Effector CD4-positive, alpha-beta T cell (primary cell): Measurements from ENCODE around the gene CHST10.
A peak's percentile ranks its signal among the peaks of the same experiment; 100 is the strongest.
"Not testable (repeated sequence)": the region's sequence is repeated elsewhere in the genome, so short reads cannot be mapped to it uniquely, and the experiment has no call there.

Source experiments
- DNase-seq: peaks from one replicate; pipeline ENCODE4 v3.0.0-alpha.2; 2020
- total RNA-seq: gene quantifications from one replicate; lab custom pipeline; 2026; lab: John Stamatoyannopoulos, UW

CHST10 gene
- total RNA-seq = 3.2 reads per million, percentile 12 among the genes with 10 or more reads in this experiment

DNA sequence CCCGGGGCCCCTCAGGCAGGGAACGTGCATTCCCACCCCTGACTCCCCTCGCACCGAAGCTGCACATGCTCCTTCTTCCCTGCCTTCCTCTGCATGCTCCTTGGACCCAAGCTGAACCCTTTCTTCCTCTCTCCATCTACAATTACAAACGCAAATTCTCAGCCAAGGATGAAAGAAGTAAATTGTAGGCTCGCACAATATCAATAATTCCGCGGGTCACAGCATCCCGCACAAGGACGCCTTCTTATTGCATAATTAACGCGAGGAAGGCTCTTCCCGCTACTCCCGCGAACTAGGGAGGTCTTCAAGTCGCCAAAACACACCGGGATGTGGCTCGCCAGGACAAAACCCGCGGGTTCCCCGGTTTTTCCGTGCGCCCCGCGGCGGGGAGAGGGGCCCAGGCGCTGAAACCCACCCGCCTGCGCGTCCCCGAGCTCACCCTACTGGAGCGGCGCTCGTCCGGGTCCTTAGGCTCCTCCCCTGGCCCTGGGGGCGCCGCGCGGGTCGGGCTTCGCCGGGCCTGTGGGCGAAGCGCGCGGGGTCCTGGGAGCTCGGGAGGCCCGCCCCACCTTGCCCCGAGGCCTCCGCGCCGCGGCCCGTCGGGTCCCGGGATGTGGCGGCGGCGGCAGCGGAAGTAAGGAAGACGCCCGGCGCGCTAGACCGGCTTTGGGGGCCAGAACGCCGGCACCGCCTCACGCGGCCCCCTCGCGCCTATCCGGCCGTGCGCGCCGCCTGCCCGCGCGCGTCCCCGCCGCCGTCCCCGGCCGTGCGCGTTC lies at the start of gene CHST10:
CHST10 (minus strand) TSS at position 734 of the 776 bp plus-strand sequence. CDS start 10,993 bp downstream, outside the sequence.
- peak; percentile 6 for DNase-seq

GRCh38 chr2:100460904-100461530 lies 43.5 kb upstream of the CHST10 start:
- no peak for DNase-seq

DNA sequence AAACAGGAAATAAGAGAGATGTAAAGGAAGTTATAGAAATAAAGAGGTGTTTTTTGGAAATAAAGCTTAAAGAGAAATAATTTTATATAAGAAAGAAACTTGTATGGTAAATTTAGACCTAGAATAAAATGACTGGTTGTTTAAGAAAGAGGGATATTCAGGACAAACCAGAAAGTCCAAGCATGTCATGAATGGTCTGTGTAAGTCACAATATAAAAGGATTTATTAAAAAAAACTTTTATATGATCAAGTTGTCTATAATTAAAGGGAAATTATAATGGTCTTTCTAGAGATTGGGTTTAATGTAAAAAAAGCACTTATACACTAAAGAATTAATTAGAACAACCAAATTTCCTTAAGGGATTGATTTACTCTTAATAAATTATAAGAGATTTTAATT lies 38.9 kb upstream of the CHST10 start:
- not testable (repeated sequence) for DNase-seq

DNA sequence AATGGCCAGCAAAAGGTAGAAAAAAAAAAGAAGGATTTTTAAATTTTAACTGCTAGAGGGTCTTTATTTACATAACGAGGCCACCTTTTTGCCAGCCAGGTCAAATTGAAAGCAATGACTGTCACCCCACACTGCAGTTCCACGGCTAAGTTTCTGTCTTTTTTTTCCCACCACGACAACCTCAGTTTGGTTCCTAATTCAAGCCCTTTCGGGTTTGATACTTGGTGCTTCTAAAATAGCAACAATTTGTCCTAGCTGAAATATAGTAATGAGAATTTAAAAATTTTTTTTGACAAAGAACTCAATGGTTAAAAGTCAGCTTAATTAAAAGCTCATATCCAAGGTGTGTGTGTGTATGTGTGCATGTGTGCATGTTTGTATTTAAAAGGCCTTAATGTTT lies 36.4 kb upstream of the CHST10 start:
- no peak for DNase-seq

DNA sequence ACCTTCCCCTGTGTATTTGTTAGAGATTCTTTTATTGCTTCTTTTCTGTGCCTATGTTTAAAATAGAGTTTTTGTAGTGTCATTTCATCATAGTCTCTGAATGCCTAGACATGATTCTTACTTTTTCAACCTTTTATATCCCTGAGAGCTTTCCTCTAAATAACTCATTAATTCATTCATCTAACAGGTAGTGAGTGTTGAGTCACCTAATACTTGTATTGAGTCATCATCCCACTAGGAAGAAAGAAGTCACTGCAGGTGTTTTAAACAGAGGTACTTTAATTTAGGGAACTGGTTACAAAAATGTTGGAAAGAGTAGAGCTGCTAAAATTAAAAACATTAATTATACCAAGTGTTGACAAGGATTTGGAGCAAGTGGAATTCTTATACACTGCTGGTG lies 34.3 kb upstream of the CHST10 start:
- DNase-seq = no peak

GRCh38 chr2:100451092-100451491 lies 33.6 kb upstream of the CHST10 start:
- no peak for DNase-seq

- DNase-seq = no peak
Measured at GRCh38 chr2:100446696-100447095, 29.2 kb upstream of the CHST10 start.

GRCh38 chr2:100437751-100438150 lies 20.3 kb upstream of the CHST10 start:
- no peak for DNase-seq

DNA sequence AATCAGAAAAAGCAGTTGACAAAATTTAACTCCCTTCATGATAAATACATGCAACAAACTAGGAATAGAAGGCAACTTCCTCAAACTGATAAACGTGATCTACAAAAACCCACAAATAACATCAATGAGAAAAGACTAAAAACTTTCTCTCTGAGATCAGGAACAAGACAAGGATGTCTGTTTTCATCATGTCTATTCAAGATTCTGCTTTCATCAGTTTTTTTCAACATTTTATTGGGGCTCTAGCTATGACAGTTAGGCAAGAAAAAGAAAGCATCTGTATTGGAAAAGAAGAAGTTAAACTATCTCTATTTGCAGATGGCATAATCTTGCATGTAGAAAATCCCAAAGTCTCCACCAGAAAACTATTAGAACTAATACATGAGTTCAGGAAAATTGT lies 12.3 kb upstream of the CHST10 start:
- no peak for DNase-seq

DNA sequence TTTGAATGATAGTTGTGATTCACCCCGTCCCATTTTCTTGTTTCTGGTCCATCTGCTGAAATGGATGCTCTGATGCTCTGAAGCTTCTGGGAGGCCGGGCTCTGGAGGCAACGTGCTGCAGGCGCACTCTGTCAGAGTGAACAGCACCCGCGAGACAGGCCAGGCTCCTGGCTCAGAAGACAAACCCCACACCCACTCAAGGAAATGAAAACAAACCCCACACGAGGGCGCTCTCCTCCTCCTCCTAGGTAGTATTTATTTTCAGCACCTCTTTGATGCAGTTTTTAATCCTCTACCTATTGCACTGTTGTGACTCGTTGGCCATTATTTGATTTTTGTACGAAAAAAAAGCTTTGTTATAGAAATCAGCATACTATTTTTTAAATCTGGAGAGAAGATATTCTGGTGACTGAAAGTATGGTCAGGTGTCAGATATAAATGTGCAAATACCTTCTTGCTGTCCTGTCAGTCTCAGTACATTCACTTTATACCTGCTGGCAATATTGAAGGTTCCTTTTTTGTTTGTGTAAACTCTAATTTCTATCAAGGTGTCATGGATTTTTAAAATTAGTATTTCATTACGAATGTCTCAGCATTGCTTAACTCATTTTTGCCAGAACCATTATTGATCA lies 10.3 kb upstream of the CHST10 start:
- DNase-seq = peak; percentile 33

DNA sequence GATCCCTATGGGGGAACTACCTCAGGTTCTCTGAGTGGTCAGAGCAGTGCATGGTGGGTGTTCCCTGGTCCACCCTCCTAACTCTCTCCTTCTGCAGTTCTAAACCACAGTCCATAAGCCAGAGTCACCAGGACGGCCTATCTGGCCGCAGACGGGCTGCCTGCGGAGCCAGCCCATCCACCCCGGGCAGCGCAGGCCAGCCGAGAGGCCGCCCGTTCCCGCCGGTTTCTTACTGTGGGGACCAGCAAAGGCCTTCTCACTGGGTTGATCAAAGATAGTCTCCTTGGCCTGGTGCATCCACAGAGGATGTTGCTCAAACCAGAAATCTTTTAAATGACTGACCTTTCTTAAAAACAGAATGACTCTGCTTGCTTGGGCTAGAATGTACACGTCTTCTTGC lies 9.6 kb upstream of the CHST10 start:
- no peak for DNase-seq

DNA sequence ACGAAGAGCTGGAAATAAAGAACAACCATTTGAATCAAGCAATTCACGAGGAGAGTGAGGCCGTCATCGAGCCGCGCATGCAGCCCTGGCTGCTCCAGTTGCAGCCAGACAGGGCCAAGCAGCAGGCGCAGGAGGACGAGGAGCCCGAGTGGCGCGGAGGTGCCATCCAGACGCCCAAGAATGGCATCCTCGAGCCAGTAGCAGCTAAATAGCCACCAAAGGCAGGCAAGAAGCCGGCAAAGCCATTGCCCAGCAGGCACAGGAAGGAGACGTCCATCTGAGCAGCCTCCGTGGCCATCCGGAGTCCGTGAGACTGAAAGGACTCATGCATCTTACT lies 8.9 kb upstream of the CHST10 start:
- no peak for DNase-seq

DNA sequence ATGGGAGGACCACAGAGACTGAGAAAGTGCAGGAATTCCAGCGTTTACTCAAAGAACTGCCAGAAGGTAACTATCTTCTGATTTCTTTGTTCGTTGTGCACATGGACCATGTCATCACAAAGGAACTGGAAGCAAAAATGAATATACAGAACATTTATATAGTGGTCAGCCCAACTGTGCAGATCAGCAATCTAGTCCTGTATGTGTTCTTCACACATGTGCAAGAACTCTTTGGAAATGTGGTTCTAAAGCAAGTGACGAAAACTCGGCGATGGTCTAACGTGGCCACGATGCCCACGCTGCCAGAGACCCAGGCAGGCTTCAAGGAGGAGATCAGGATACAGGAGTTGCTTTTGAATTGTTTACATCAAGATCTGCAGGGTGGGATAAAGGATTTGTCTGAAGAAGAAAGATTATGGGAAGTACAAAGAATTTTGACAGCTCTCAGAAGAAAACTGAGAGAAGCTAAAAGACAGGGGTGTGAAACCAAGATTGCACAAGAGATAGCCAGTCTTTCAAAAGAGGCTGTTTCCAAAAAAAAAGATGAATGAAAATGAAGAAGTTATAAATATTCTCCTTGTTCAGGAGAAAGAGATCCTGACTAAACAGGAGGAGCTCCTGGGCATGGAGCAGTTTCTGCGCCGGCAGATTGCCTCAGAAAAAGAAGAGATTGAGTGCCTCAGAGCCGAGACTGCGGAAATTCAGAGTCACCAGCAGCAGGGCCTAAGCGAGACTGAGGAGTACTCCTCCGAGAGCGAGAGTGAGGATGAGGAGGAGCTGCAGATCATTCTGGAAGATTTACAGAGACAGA lies 8.3 kb upstream of the CHST10 start:
- DNase-seq = no peak

DNA sequence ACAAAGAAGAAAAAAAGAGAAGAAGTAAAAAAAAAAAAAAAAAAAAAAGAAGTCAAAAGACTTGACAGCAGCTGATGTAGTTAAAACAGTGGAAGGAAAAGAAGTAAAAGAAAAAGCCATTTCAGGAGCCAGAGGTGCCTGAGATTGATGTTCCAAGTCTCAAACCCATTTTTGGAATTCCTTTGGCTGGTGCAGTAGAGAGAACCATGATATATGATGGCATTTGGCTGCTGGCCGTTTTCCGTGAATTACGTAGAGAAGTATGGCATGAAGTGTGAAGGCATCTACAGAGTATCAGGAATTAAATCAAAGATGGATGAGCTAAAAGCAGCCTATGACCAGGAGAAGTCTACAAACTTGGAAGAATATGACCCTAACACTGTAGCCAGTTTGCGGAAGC lies 7.6 kb upstream of the CHST10 start:
- DNase-seq = no peak

DNA sequence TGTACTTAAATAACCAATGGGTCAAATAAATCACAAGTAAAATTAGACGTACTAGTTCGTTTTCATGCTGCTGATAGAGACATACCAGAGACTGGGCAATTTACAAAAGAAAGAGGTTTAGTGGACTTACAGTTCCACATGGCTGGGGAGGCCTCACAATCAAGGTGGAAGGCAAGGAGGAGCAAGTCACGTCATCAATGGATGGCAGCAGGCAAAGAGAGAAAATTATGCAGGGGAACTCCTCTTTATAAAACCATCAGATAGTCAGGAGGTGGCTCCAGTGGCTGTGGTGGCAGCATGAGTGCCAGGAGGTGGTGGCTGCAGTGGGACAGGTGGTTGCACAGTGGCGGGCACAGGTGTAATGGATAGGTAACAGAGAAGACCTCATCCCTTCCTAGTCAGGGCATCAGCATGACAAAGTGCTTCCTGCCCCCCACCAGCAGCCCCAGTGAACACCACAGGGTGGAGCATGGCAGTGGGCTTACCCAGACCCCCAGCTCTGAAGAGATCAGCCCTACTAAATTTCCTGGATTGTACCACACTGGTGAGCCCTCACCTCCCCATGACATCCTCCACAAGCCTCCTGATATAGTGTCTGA lies 6.9 kb upstream of the CHST10 start:
- no peak for DNase-seq

DNA sequence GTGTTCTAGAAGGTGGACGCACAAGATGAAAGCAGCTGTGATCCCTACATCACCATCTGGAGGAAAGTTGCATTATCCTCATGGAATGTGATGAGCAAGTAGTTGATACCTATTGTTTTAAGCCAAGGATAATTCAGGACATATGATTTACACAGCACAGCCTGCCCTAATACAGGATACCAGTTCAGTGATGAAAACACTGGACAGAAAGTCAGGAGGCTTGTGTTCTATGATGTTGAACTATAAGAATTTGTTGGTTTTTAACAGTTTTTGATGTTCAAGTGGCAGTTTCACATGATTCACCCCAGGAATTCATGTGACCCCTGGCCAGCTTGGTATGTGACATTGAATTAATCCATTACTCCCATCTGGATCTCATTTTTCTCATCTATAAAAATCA lies 6.2 kb upstream of the CHST10 start:
- DNase-seq = no peak

- no peak for DNase-seq
Measured at GRCh38 chr2:100422320-100423055, 5.0 kb upstream of the CHST10 start.

DNA sequence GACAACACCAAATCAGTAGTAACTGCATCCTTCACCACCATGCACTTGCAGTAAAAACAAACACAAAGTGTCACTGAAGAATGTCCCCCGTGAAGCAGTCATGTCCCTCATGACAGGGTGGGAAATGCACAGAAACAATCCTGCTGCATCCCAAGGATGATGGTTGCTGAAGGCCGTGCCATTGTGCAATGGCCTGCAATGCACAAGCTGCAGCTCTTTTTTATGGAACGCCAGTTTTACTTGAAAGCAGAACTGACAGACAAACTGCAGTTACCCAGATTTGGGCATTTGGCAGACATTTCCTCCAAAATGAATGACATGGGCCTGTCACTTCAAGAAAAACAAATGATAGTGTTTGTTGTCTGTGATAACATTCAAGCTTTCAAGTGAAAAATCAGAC lies 2.4 kb upstream of the CHST10 start:
- DNase-seq = no peak

DNA sequence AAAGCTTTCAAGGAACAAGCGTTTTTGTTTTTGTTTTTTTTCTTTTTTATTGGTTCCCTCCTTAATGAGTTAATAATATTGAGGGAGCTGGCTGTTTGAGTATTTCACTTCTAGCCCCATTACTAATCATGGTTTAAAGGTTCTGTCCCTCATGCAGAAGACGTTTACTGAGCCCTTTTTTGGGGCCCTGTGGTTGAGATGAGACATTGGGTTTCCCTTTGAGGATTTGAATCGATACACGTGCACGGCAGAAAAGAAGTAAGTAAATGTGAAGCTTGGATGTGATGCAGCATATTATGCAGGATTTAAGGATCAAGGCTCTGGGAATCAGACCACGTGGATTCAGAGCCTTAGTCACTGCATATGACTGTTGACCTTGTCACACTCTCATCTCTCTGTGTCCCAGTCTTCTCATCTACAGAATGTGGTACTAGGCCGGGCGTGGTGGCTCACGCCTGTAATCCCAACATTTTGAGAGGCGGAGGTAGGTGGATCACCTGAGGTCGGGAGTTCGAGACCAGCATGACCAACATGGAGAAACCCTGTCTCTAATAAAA lies 1.0 kb upstream of the CHST10 start:
- DNase-seq = no peak

DNA sequence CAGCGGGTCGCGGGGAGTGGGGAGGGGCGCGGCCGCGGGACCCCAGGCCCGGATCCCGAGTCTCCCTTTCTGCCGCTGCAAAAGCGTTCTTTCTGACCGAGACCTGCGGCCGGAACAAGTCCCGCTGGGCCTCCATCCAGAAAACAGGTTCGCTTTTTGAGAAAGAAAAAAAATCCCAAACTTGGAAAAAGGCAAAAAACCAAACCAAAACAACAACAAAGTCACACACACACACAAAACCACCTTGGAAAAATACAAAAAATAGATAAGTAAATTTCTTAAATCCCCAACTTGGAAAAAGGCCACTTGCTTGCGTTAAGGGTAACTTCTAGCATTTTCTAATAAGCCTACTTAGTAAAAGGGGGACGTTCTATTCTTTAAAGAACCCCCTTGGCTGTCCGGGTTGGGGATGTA lies 250 bp upstream of the CHST10 start:
- no peak for DNase-seq

DNA sequence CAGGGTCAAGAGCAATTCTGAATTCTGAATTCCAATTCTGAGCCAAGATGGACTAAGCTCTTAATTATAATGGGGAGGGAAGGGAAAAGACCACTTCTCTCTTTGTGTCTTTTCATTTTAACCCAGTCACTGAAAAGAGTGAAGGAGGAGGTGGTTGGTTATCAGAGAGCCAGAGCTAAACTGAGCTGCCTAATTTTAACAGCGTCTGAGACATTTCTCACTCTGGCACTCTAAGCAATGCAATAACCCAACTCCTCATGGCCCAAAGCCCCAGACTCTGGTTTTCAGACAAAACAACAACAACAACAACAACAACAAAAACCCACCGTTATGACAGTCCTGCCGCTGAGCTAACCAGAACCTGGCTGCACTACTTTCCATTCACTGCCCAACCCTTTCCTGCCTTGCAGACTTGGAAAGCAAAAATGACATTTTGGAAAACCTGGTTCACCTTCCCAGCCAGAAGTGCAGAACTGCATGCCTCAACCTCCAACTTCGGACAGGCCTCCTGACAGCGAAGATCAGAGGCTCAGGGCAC lies 1.0 kb downstream of the CHST10 start:
- DNase-seq = no peak
